ENCODE results near the gene MRPS14.

DNA sequence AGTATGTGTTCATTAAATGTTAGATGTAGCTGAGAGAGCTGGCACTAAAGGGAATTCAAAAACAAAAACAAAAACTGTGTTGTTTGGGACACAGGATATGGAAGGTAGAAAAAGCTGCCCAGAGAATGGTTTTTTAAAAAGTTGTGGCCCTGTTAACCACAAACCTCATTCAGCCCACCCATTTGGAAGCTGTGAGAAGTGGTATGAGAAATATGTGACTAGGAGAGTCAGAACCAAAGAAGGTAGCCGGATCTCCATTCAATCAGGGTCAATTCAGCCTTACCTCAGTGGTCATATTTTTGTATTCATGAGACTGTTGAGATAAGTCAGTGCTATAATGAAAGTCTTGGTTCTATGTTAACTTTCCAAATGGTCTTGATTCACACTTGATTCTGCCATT lies 53.2 kb downstream of the MRPS14 start:
- TF ChIP-seq CTCF (IDR thresholded peaks at IDR 0.05) (no peak), POLR2A (IDR thresholded peaks at IDR 0.05) (no peak)
